ENCODE data around the gene SYT15. TPM values are rescaled to one million over a fixed set of nuclear protein-coding genes. Genes with fewer than 3 reads are reported as not detected.

The SYT15 gene
- total and polyA plus RNA-seq, 4 donors, result 3.8 to 53.5 (median 21.6) TPM

DNA sequence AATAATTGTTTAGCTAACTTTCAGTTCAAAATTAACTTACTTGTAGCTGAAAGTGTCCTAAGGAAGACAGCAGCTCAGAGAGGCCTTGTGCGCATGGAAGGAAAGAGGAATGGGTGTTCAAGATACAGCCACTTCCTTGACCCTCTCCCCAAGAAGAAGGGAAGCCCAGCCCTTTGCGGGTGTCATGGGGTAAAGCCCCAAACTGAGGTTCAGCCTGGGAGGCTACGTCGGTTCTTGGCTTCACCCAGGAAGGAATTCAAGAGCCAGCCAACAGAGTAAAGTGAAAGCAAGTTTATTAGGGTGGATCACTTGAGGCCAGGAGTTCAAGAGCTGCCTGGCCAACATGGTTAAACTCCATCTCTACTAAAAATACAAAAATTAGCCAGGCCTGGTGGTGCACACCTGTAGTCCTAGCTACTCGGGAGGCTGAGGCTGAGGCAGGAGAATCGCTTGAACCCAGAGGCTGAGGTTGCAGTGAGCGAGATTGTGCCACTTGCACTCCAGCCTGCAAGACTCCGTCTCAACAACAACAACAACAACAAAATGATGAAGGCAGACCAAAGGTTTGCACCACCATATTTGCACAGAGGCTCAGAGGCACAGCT is 38.4 kb upstream of the SYT15 start:
- DNase-seq (peak in 1 of 3 donors; percentile 31), ATAC-seq (ENCODE audit: insufficient read depth, low FRiP score) (no peak)
- Histone ChIP-seq H3K9ac (ENCODE audit: insufficient read depth in 1 of 2, low read length in 2 of 2) (peak overlapping the region in 1 of 2 donors; percentile 38), H3K4me1 (ENCODE audit: control insufficient read depth in 5 of 5, insufficient read depth in 5 of 5, low read length in 5 of 5) (peaks cover 0 to 14% (median 6%) of the 10 kb centered on the region in 5 donors), H3K27ac (ENCODE audit: low read depth in 1 of 2, low read length in 1 of 2) (peak overlapping the region in 1 of 2 donors; percentile 27), H3K9me3 (ENCODE audit: control insufficient read depth in 4 of 4, insufficient read depth in 3 of 4, low read length in 3 of 4) (no peaks in the 10 kb centered on the region), H3K36me3 (ENCODE audit: control insufficient read depth in 4 of 4, insufficient read depth in 4 of 4, low read length in 4 of 4) (no peaks in the 10 kb centered on the region), H3K27me3 (ENCODE audit: control insufficient read depth in 3 of 3, insufficient read depth in 3 of 3, low read length in 2 of 3) (no peaks in the 10 kb centered on the region), H3K4me3 (no peak overlapping the region)
- WGBS, 2 donors, result 84 to 89% methylated on average over 8 of the region's 8 CpGs
- TF ChIP-seq, protein P1, sequence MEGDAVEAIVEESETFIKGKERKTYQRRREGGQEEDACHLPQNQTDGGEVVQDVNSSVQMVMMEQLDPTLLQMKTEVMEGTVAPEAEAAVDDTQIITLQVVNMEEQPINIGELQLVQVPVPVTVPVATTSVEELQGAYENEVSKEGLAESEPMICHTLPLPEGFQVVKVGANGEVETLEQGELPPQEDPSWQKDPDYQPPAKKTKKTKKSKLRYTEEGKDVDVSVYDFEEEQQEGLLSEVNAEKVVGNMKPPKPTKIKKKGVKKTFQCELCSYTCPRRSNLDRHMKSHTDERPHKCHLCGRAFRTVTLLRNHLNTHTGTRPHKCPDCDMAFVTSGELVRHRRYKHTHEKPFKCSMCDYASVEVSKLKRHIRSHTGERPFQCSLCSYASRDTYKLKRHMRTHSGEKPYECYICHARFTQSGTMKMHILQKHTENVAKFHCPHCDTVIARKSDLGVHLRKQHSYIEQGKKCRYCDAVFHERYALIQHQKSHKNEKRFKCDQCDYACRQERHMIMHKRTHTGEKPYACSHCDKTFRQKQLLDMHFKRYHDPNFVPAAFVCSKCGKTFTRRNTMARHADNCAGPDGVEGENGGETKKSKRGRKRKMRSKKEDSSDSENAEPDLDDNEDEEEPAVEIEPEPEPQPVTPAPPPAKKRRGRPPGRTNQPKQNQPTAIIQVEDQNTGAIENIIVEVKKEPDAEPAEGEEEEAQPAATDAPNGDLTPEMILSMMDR (IDR thresholded peaks at IDR 0.05; ENCODE audit: control extremely low read depth, extremely low read depth), result no peak

DNA sequence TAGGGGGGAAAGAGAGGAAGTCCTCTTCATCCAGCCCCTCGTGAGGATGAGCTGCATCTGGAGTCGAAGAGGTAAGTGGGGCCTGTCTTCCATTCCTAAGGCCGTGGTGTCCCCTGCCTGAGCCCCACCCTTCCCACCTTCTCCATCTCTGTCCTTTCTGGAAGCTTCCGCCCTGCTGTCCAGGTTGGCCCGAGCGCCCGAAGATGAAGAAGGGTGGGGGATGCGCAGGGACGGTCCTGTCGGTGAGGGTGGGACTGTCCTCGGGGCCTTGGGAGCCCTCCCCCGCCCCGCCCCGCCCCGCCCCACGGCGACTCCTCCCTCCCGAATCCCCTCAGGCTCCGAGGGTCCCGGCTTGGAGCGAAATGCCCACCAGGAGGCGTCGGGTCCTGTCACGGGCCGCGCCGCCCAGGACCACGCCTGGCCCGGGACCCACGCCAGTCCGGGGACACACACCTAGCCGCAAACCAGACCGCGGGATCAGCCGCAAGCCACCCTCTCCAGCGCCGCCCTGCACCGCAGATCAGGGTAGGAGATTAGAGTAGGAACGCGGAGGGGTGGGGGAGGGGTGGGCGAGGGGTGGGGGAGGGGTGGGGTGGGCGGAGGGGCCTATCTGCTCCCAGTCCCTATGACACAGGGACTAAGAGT is 37.8 kb upstream of the SYT15 start:
- DNase-seq (peak; percentile 67 to 86 (median 73)), ATAC-seq (ENCODE audit: insufficient read depth, low FRiP score) (no peak)
- H3K27ac ChIP-seq (ENCODE audit: low read depth in 1 of 2, low read length in 1 of 2), result peak overlapping the region in 1 of 2 donors; percentile 27
- TF ChIP-seq, protein P1 (IDR thresholded peaks at IDR 0.05; ENCODE audit: control extremely low read depth, extremely low read depth), result no peak
- no peak overlapping the region for H3K9ac ChIP-seq (ENCODE audit: insufficient read depth in 1 of 2, low read length in 2 of 2)
- no peaks in the 10 kb centered on the region for H3K9me3 ChIP-seq (ENCODE audit: control insufficient read depth in 4 of 4, insufficient read depth in 3 of 4, low read length in 3 of 4)
- no peak overlapping the region for H3K4me3 ChIP-seq
- no peaks in the 10 kb centered on the region for H3K27me3 ChIP-seq (ENCODE audit: control insufficient read depth in 3 of 3, insufficient read depth in 3 of 3, low read length in 2 of 3)
- no peaks in the 10 kb centered on the region for H3K36me3 ChIP-seq (ENCODE audit: control insufficient read depth in 4 of 4, insufficient read depth in 4 of 4, low read length in 4 of 4)
- 8 to 14% methylated on average over 41 to 42 of the region's 42 CpGs for WGBS, 2 donors
- H3K4me1 ChIP-seq (ENCODE audit: control insufficient read depth in 5 of 5, insufficient read depth in 5 of 5, low read length in 5 of 5), result peaks cover 0 to 14% (median 6%) of the 10 kb centered on the region in 5 donors

DNA sequence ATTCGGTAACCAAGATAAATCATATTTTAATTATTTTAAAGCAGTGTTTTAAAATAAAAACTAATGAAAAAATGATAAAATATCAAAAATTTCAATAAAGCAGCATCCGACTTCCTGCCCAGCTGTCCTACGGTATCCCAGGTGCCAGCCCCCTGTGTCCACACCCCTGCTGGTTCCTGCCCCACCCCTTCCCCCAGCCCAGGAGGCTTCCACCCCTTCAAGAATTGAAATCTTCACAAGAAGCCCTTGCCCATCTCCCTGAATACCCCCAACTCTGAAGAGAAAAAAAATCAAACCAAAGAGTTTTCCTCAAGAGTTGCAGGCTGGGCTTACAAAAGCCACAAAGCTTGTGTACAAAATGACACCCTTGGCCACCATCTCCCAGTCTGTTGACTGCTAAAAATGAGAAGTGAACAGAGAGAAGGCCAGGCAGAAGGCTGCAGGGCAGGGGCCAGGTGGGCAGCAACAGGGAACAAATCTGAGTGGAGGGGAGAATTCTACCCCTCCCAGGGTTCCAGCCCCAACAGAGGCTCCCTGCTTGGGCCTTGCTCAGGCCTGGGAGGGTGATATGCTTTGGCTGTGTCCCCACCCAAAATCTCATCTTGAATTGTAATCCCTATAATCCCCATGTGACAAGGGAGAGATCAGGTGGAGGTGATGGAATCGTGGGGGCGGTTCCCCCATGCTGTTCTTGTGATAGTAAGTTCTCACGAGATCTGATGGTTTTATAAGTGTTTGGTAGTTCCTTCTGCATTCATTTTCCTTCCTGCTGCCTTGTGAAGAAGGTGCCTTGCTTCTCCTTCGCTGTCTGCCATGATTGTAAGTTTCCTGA is 37.0 kb upstream of the SYT15 start:
- Histone ChIP-seq H3K36me3 (ENCODE audit: control insufficient read depth in 4 of 4, insufficient read depth in 4 of 4, low read length in 4 of 4) (no peaks in the 10 kb centered on the region), H3K4me3 (no peak overlapping the region), H3K4me1 (ENCODE audit: control insufficient read depth in 5 of 5, insufficient read depth in 5 of 5, low read length in 5 of 5) (peaks cover 0 to 14% (median 6%) of the 10 kb centered on the region in 5 donors), H3K27me3 (ENCODE audit: control insufficient read depth in 3 of 3, insufficient read depth in 3 of 3, low read length in 2 of 3) (no peaks in the 10 kb centered on the region), H3K9me3 (ENCODE audit: control insufficient read depth in 4 of 4, insufficient read depth in 3 of 4, low read length in 3 of 4) (no peaks in the 10 kb centered on the region), H3K9ac (ENCODE audit: insufficient read depth in 1 of 2, low read length in 2 of 2) (no peak overlapping the region), H3K27ac (ENCODE audit: low read depth in 1 of 2, low read length in 1 of 2) (peak overlapping the region in 1 of 2 donors; percentile 20)
- TF ChIP-seq, protein P1 (IDR thresholded peaks at IDR 0.05; ENCODE audit: control extremely low read depth, extremely low read depth), result no peak
- no peak for DNase-seq
- 77 to 78% methylated on average over 7 of the region's 7 CpGs for WGBS, 2 donors
- ATAC-seq (ENCODE audit: insufficient read depth, low FRiP score), result no peak

Measured in lung (tissue), 12 donors.